H9 (cell line): ENCODE data around the gene MYO5B. TPM values are rescaled to one million over a fixed set of nuclear protein-coding genes. Genes with fewer than 3 reads are reported as not detected.

Experiments used
- DNase-seq: peaks from one replicate; pipeline ENCODE4 v3.0.0-alpha.2; 2017
- H2AFZ ChIP-seq: one replicate; pipeline ENCODE4 v1.6.1; 2013; ENCODE audit warnings: mild to moderate bottlenecking, low read length, control low read depth, moderate library complexity
- H2AK5ac ChIP-seq: 2 replicates; pipeline ENCODE4 v1.6.1; 2013; ENCODE audit warnings: low read length, control low read depth, mixed read lengths; ENCODE audit not compliant: insufficient read length
- H2BK120ac ChIP-seq: one replicate; pipeline ENCODE4 v1.6.1; 2013; ENCODE audit warnings: low read depth, mild to moderate bottlenecking, low read length, control low read depth, inconsistent platforms; ENCODE audit not compliant: poor library complexity, severe bottlenecking
- H2BK12ac ChIP-seq: 2 replicates; pipeline ENCODE4 v1.6.1; 2013; ENCODE audit warnings: low read length, control low read depth, mixed read lengths, low read depth; ENCODE audit not compliant: insufficient read length
- H2BK15ac ChIP-seq: 2 replicates; pipeline ENCODE4 v1.6.1; 2013; ENCODE audit warnings: low read depth, low read length, control low read depth
- H2BK20ac ChIP-seq: one replicate; pipeline ENCODE4 v1.6.1; 2013; ENCODE audit warnings: low read depth, mild to moderate bottlenecking, low read length, control low read depth, inconsistent platforms; ENCODE audit not compliant: poor library complexity, severe bottlenecking
- H2BK5ac ChIP-seq: 2 replicates; pipeline ENCODE4 v1.6.1; 2013; ENCODE audit warnings: low read length, control low read depth, mixed read lengths; ENCODE audit not compliant: insufficient read length
- H3K14ac ChIP-seq: 2 replicates; pipeline ENCODE4 v1.6.1; 2013; ENCODE audit warnings: low read length, control low read depth; ENCODE audit not compliant: insufficient read depth
- H3K18ac ChIP-seq: 2 replicates; pipeline ENCODE4 v1.6.1; 2013; ENCODE audit warnings: low read depth, mild to moderate bottlenecking, mixed read lengths, low read length, control low read depth; ENCODE audit not compliant: insufficient read length
- H3K23ac ChIP-seq: 2 replicates; pipeline ENCODE4 v1.6.1; 2013; ENCODE audit warnings: low read length, control low read depth, mixed read lengths, low read depth; ENCODE audit not compliant: insufficient read length
- H3K23me2 ChIP-seq: 2 replicates; pipeline ENCODE4 v1.6.1; 2013; ENCODE audit warnings: low read depth, mild to moderate bottlenecking, mixed read lengths, low read length, control low read depth; ENCODE audit not compliant: insufficient read length, poor library complexity, severe bottlenecking
- H3K27ac ChIP-seq: 2 replicates; pipeline ENCODE4 v1.5.1; 2013; ENCODE audit warnings: low read length, control low read depth, mixed read lengths, low read depth; ENCODE audit not compliant: insufficient read length
- H3K27me3 ChIP-seq: 2 replicates; pipeline ENCODE4 v1.6.1; 2013; ENCODE audit warnings: low read length, control low read depth, inconsistent platforms; ENCODE audit not compliant: insufficient read depth
- H3K4ac ChIP-seq: 2 replicates; pipeline ENCODE4 v1.6.1; 2013; ENCODE audit warnings: low read depth, mild to moderate bottlenecking, control low read depth, inconsistent platforms, low read length, moderate library complexity
- H3K4me1 ChIP-seq: 2 replicates; pipeline ENCODE4 v1.6.1; 2013; ENCODE audit warnings: low read length, control low read depth, inconsistent platforms; ENCODE audit not compliant: insufficient read depth
- H3K4me2 ChIP-seq: 2 replicates; pipeline ENCODE4 v1.6.1; 2013; ENCODE audit warnings: low read length, control low read depth, mixed read lengths; ENCODE audit not compliant: insufficient read length, insufficient read depth
- H3K56ac ChIP-seq: 2 replicates; pipeline ENCODE4 v1.6.1; 2013; ENCODE audit warnings: low read depth, mild to moderate bottlenecking, mixed read lengths, low read length, control low read depth; ENCODE audit not compliant: insufficient read length
- H3K79me1 ChIP-seq: 2 replicates; pipeline ENCODE4 v1.6.1; 2013; ENCODE audit warnings: low read depth, mild to moderate bottlenecking, moderate library complexity, low read length, control low read depth, inconsistent platforms; ENCODE audit not compliant: insufficient read depth, poor library complexity, severe bottlenecking
- H3K79me2 ChIP-seq: 2 replicates; pipeline ENCODE4 v1.6.1; 2013; ENCODE audit warnings: low read length, control low read depth, inconsistent platforms; ENCODE audit not compliant: insufficient read depth
- H3K9ac ChIP-seq: 2 replicates; pipeline ENCODE4 v1.6.1; 2013; ENCODE audit warnings: low read length, control low read depth, mixed read lengths; ENCODE audit not compliant: insufficient read length; ENCODE audit errors: extremely low read depth
- H3K9me3 ChIP-seq: one replicate; pipeline ENCODE4 v1.6.1; 2013; ENCODE audit warnings: low read depth, low read length, inconsistent platforms; ENCODE audit not compliant: control insufficient read depth
- H3T11ph ChIP-seq: one replicate; pipeline ENCODE4 v1.6.1; 2013; ENCODE audit warnings: mild to moderate bottlenecking, low read length, control low read depth, inconsistent platforms
- H4K20me1 ChIP-seq: one replicate; pipeline ENCODE4 v1.6.1; 2013; ENCODE audit not compliant: control insufficient read depth, insufficient read length, insufficient read depth
- H4K5ac ChIP-seq: 2 replicates; pipeline ENCODE4 v1.6.1; 2013; ENCODE audit warnings: low read depth, mild to moderate bottlenecking, mixed read lengths, low read length, control low read depth; ENCODE audit not compliant: insufficient read length
- H4K8ac ChIP-seq: replicated peaks from 2 replicates; pipeline ENCODE4 v1.6.1; 2013; ENCODE audit warnings: low read length, control low read depth, mixed read lengths, low read depth; ENCODE audit not compliant: insufficient read length
- H4K91ac ChIP-seq: 2 replicates; pipeline ENCODE4 v1.6.1; 2013; ENCODE audit warnings: low read depth, mild to moderate bottlenecking, moderate library complexity, mixed read lengths, low read length, control low read depth; ENCODE audit not compliant: insufficient read length
- H3K27ac Mint-ChIP-seq, 3 experiments: 2 replicates in 2 of 3; 3 replicates in 1 of 3; pipeline ENCODE4 v1.8.0; 2020 to 2021; ENCODE audit warnings: mixed read lengths in 3 of 3, mild to moderate bottlenecking in 1 of 3, moderate library complexity in 1 of 3
- H3K27me3 Mint-ChIP-seq: 2 replicates; pipeline ENCODE4 v1.8.0; 2021; ENCODE audit warnings: low read depth, mild to moderate bottlenecking, moderate library complexity, mixed read lengths
- H3K36me3 Mint-ChIP-seq, 3 experiments: 2 replicates in 2 of 3; 3 replicates in 1 of 3; pipeline ENCODE4 v1.8.0; 2020 to 2021; ENCODE audit warnings: low read depth in 3 of 3, mixed read lengths in 3 of 3; ENCODE audit not compliant: insufficient read depth in 1 of 3
- H3K4me1 Mint-ChIP-seq, 2 experiments: 2 replicates each; pipeline ENCODE4 v1.8.0; 2020; ENCODE audit warnings: mixed read lengths in 2 of 2
- H3K4me3 Mint-ChIP-seq, 2 experiments: 2 replicates in 1 of 2; 3 replicates in 1 of 2; pipeline ENCODE4 v1.8.0; 2020 to 2021; ENCODE audit warnings: mild to moderate bottlenecking in 2 of 2, mixed read lengths in 2 of 2, moderate library complexity in 1 of 2
- H3K9me3 Mint-ChIP-seq, 2 experiments: 2 replicates in 1 of 2; 3 replicates in 1 of 2; pipeline ENCODE4 v1.8.0; 2020; ENCODE audit warnings: mild to moderate bottlenecking in 2 of 2, mixed read lengths in 2 of 2, moderate library complexity in 1 of 2
- WGBS: extraction: QIAGEN DNeasy Blood & Tissue Kit; methylation state at CpG from one replicate; pipeline ENCODE4 v1.1.7; 2013; ENCODE audit warnings: missing lambda C conversion rate, low lambda C conversion rate, mixed read lengths; ENCODE audit not compliant: insufficient read length; ENCODE audit errors: extremely low coverage; 5-methylcytosine and 5-hydroxymethylcytosine counted together
- total RNA-seq: library from RNA; stranded (reverse); gene quantifications from 2 replicates; pipeline ENCODE4 v1.2.1, GENCODE V29; 2021
- TF ChIP-seq, protein P1 (sequence below): fragments of 200-600 bp; sonication (generic); conservative IDR thresholded peaks from 3 replicates; pipeline ENCODE4 v1.8.0; 2021; ENCODE audit warnings: antibody characterized with exemption, mild to moderate bottlenecking

Gene MYO5B
- total RNA-seq, 1 experiment from 2014 or later: 9.3 TPM

- H3K79me1 ChIP-seq: no peaks in the 10 kb centered on the region
- no peak overlapping the region for H4K5ac ChIP-seq
- no peak overlapping the region for H3K23ac ChIP-seq
- H3K27ac Mint-ChIP-seq: no peak overlapping the region
- no peaks in the 10 kb centered on the region for H3K9me3 ChIP-seq
- no peak overlapping the region for H3T11ph ChIP-seq
- no peaks in the 10 kb centered on the region; the same call in 1 of the 2 replicates for H3K27me3 ChIP-seq
- H2AFZ ChIP-seq: no peak overlapping the region
- H3K27ac ChIP-seq: no peak overlapping the region
- TF ChIP-seq, protein P1, sequence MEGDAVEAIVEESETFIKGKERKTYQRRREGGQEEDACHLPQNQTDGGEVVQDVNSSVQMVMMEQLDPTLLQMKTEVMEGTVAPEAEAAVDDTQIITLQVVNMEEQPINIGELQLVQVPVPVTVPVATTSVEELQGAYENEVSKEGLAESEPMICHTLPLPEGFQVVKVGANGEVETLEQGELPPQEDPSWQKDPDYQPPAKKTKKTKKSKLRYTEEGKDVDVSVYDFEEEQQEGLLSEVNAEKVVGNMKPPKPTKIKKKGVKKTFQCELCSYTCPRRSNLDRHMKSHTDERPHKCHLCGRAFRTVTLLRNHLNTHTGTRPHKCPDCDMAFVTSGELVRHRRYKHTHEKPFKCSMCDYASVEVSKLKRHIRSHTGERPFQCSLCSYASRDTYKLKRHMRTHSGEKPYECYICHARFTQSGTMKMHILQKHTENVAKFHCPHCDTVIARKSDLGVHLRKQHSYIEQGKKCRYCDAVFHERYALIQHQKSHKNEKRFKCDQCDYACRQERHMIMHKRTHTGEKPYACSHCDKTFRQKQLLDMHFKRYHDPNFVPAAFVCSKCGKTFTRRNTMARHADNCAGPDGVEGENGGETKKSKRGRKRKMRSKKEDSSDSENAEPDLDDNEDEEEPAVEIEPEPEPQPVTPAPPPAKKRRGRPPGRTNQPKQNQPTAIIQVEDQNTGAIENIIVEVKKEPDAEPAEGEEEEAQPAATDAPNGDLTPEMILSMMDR: peak; percentile 84
- no peak overlapping the region for H3K9ac ChIP-seq
- H2BK15ac ChIP-seq: no peak overlapping the region
- peaks cover 8% of the 10 kb centered on the region in 2 experiments; a peak in 3 of 4 replicates for H3K4me1 Mint-ChIP-seq
- H2BK20ac ChIP-seq: no peak overlapping the region
- no peaks in the 10 kb centered on the region for H3K36me3 Mint-ChIP-seq
- H3K14ac ChIP-seq: no peak overlapping the region
- H3K4ac ChIP-seq: no peak overlapping the region
- no peak overlapping the region for H3K18ac ChIP-seq
- H4K91ac ChIP-seq: no peak overlapping the region
- H3K79me2 ChIP-seq: no peaks in the 10 kb centered on the region
- H4K8ac ChIP-seq: no peak overlapping the region
- no peak overlapping the region for H3K56ac ChIP-seq
- no peak overlapping the region for H2BK120ac ChIP-seq
- H3K27me3 Mint-ChIP-seq: peaks cover 33% of the 10 kb centered on the region
- no peaks in the 10 kb centered on the region for H3K4me1 ChIP-seq
- no peak overlapping the region for H2BK12ac ChIP-seq
- peak overlapping the region; percentile 53 to 71 for H3K4me3 Mint-ChIP-seq
- DNase-seq: peak; percentile 82
- WGBS: no CpG with 5 or more reads among the region's 24 CpGs
- H3K4me2 ChIP-seq: peak overlapping the region; percentile 51
- no peaks in the 10 kb centered on the region for H3K23me2 ChIP-seq
- H4K20me1 ChIP-seq: no peaks in the 10 kb centered on the region
- no peak overlapping the region for H2BK5ac ChIP-seq
- H2AK5ac ChIP-seq: no peak overlapping the region
- peaks cover 0 to 6% of the 10 kb centered on the region in 2 experiments; a peak in 3 of 5 replicates for H3K9me3 Mint-ChIP-seq
Measured at GRCh38 chr18:50203801-50204604, 9.1 kb upstream of the MYO5B start.
